T-helper 1 cell treated with Interleukin-12 subunit alpha and Interleukin-12 subunit beta and Interleukin-4 antibody, amounts not matched to agents 30 μg/mL and 1 μg/mL, for 36 hours (primary cell): ENCODE results near the gene CMTM4.
"Not testable (repeated sequence)": the region's sequence is repeated elsewhere in the genome, so short reads cannot be mapped to it uniquely, and the experiment has no call there.

ENCODE experiments used
- H3K27ac Mint-ChIP-seq: one replicate; pipeline ENCODE4 v1.8.0; 2021; ENCODE audit warnings: mild to moderate bottlenecking, mixed read lengths
- H3K27me3 Mint-ChIP-seq: one replicate; pipeline ENCODE4 v1.8.0; 2021; ENCODE audit warnings: low read depth, mixed read lengths
- H3K36me3 Mint-ChIP-seq: one replicate; pipeline ENCODE4 v1.8.0; 2021; ENCODE audit warnings: low read depth, mixed read lengths
- H3K4me1 Mint-ChIP-seq: one replicate; pipeline ENCODE4 v1.8.0; 2021; ENCODE audit warnings: low read depth, mixed read lengths
- H3K4me3 Mint-ChIP-seq: one replicate; pipeline ENCODE4 v1.8.0; 2021; ENCODE audit warnings: mild to moderate bottlenecking, moderate library complexity, mixed read lengths
- H3K9me3 Mint-ChIP-seq: one replicate; pipeline ENCODE4 v1.8.0; 2021; ENCODE audit warnings: mixed read lengths

Gene CMTM4

GRCh38 chr16:66578651-66579531, 117.7 kb downstream of the CMTM4 start, which contains the start of gene CMTM2:
Gene CMTM2 (plus strand): TSS chr16:66579463. CDS start chr16:66579608, 145 bp downstream.
- peaks cover 37% of the 10 kb centered on the region for H3K36me3 Mint-ChIP-seq
- H3K4me3 Mint-ChIP-seq, result no peak within 1 kb of the TSS
- H3K9me3 Mint-ChIP-seq, result no peaks in the 10 kb centered on the region
- peaks cover 37% of the 10 kb centered on the region for H3K27me3 Mint-ChIP-seq
- H3K27ac Mint-ChIP-seq, result no peak within 1 kb of the TSS
- H3K4me1 Mint-ChIP-seq, result peaks cover 13% of the 10 kb centered on the region

GRCh38 chr16:66576296-66576695, 120.2 kb downstream of the CMTM4 start:
- Mint-ChIP-seq H3K27me3 (peaks cover 37% of the 10 kb centered on the region), H3K4me1 (peaks cover 12% of the 10 kb centered on the region), H3K27ac (no peak overlapping the region), H3K9me3 (no peaks in the 10 kb centered on the region), H3K4me3 (no peak overlapping the region), H3K36me3 (peaks cover 36% of the 10 kb centered on the region)

- Mint-ChIP-seq H3K27me3 (peaks cover 29% of the 10 kb centered on the region), H3K9me3 (no peaks in the 10 kb centered on the region), H3K4me3 (no peak overlapping the region), H3K27ac (no peak overlapping the region), H3K4me1 (peaks cover 12% of the 10 kb centered on the region), H3K36me3 (peaks cover 41% of the 10 kb centered on the region)
Measured at GRCh38 chr16:66575060-66575459, 121.5 kb downstream of the CMTM4 start.

- H3K4me3 Mint-ChIP-seq, result no peak overlapping the region
- peaks cover 37% of the 10 kb centered on the region for H3K36me3 Mint-ChIP-seq
- no peak overlapping the region for H3K27ac Mint-ChIP-seq
- peaks cover 12% of the 10 kb centered on the region for H3K4me1 Mint-ChIP-seq
- no peaks in the 10 kb centered on the region for H3K9me3 Mint-ChIP-seq
- H3K27me3 Mint-ChIP-seq, result peaks cover 24% of the 10 kb centered on the region
Measured at GRCh38 chr16:66574531-66574930, 122.0 kb downstream of the CMTM4 start.

GRCh38 chr16:66574081-66574480, 122.5 kb downstream of the CMTM4 start:
- no peaks in the 10 kb centered on the region for H3K9me3 Mint-ChIP-seq
- no peak overlapping the region for H3K27ac Mint-ChIP-seq
- H3K27me3 Mint-ChIP-seq, result peaks cover 21% of the 10 kb centered on the region
- no peak overlapping the region for H3K4me3 Mint-ChIP-seq
- peaks cover 38% of the 10 kb centered on the region for H3K36me3 Mint-ChIP-seq
- H3K4me1 Mint-ChIP-seq, result peaks cover 12% of the 10 kb centered on the region

- Mint-ChIP-seq H3K4me3 (no peak overlapping the region), H3K27ac (no peak overlapping the region)
Measured at GRCh38 chr16:66572356-66572755, 124.2 kb downstream of the CMTM4 start.

GRCh38 chr16:66569827-66570405, 126.6 kb downstream of the CMTM4 start:
- peaks cover 19% of the 10 kb centered on the region for H3K4me1 Mint-ChIP-seq
- no peaks in the 10 kb centered on the region for H3K27me3 Mint-ChIP-seq
- H3K36me3 Mint-ChIP-seq, result peaks cover 52% of the 10 kb centered on the region
- no peak overlapping the region for H3K27ac Mint-ChIP-seq
- H3K9me3 Mint-ChIP-seq, result no peaks in the 10 kb centered on the region
- H3K4me3 Mint-ChIP-seq, result no peak overlapping the region

More at GRCh38 chr16:66572356-66572755, 124.2 kb downstream of the CMTM4 start:
- Mint-ChIP-seq H3K36me3 (peaks cover 36% of the 10 kb centered on the region), H3K27me3 (peaks cover 5% of the 10 kb centered on the region), H3K4me1 (peaks cover 13% of the 10 kb centered on the region), H3K9me3 (no peaks in the 10 kb centered on the region)

GRCh38 chr16:66569131-66569530, 127.4 kb downstream of the CMTM4 start:
- Mint-ChIP-seq H3K27me3 (no peaks in the 10 kb centered on the region), H3K4me1 (peaks cover 19% of the 10 kb centered on the region), H3K9me3 (no peaks in the 10 kb centered on the region), H3K36me3 (peaks cover 51% of the 10 kb centered on the region), H3K27ac (no peak overlapping the region), H3K4me3 (no peak overlapping the region)

GRCh38 chr16:66568355-66568754, 128.2 kb downstream of the CMTM4 start:
- no peak overlapping the region for H3K27ac Mint-ChIP-seq
- no peaks in the 10 kb centered on the region for H3K9me3 Mint-ChIP-seq
- H3K36me3 Mint-ChIP-seq, result peaks cover 56% of the 10 kb centered on the region
- peaks cover 24% of the 10 kb centered on the region for H3K4me1 Mint-ChIP-seq
- H3K4me3 Mint-ChIP-seq, result no peak overlapping the region
- H3K27me3 Mint-ChIP-seq, result no peaks in the 10 kb centered on the region

- not testable (repeated sequence) for H3K27me3 Mint-ChIP-seq, H3K9me3 Mint-ChIP-seq, H3K27ac Mint-ChIP-seq, H3K4me3 Mint-ChIP-seq
- H3K4me1 Mint-ChIP-seq, result peaks cover 32% of the 10 kb centered on the region
- peaks cover 63% of the 10 kb centered on the region for H3K36me3 Mint-ChIP-seq
Measured at GRCh38 chr16:66567270-66567669, 129.3 kb downstream of the CMTM4 start.

- Mint-ChIP-seq H3K27ac (no peak within 1 kb of the TSS), H3K27me3 (no peaks in the 10 kb centered on the region), H3K4me3 (no peak within 1 kb of the TSS), H3K36me3 (peaks cover 63% of the 10 kb centered on the region), H3K9me3 (no peaks in the 10 kb centered on the region), H3K4me1 (peaks cover 36% of the 10 kb centered on the region)
Measured at GRCh38 chr16:66566051-66566901, 130.3 kb downstream of the CMTM4 start, which contains the start of gene CMTM1. Gene CMTM1 (plus strand): TSS chr16:66566439. CDS start chr16:66566514, 75 bp downstream.
